Rectal smooth muscle tissue (tissue), 1 donor: Measurements from ENCODE around the gene KLF2.
"Not testable (repeated sequence)": the region's sequence is repeated elsewhere in the genome, so short reads cannot be mapped to it uniquely, and the experiment has no call there.

Experiments used
- H3K27ac ChIP-seq: one replicate; pipeline ENCODE4 v1.7.0; 2013; ENCODE audit warnings: low read depth, low read length, inconsistent platforms
- H3K27me3 ChIP-seq: one replicate; pipeline ENCODE4 v1.7.0; 2013; ENCODE audit warnings: low read length; ENCODE audit not compliant: control insufficient read depth, insufficient read depth
- H3K36me3 ChIP-seq: one replicate; pipeline ENCODE4 v1.7.0; 2013; ENCODE audit warnings: low read length; ENCODE audit not compliant: control insufficient read depth, insufficient read depth
- H3K4me1 ChIP-seq: one replicate; pipeline ENCODE4 v1.7.0; 2013; ENCODE audit warnings: low read length; ENCODE audit not compliant: control insufficient read depth, insufficient read depth
- H3K4me3 ChIP-seq: one replicate; pipeline ENCODE4 v1.7.0; 2013; ENCODE audit warnings: low read length
- H3K9ac ChIP-seq: one replicate; pipeline ENCODE4 v1.7.0; 2013; ENCODE audit warnings: low read length

Gene KLF2

DNA sequence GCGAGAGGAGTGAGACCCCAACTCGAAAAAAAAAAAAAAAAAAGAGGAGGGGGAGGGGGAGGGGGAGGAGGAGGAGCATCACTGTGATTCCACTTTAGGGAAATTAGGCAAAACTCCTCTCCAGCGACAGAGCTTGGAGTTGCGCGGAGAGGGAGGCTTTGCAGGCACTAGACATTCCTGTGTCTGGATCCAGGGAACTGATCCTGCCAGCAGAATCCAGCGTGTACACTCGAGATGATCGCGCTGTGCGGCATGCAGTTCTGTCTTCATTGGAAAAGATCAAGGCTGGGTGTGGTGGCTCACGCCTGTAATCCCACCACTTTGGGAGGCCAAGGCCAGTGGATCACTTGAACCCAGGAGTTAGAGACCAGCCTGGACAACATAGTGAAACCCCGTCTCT lies 29.6 kb upstream of the KLF2 start:
- H3K27ac ChIP-seq: no peak overlapping the region
- H3K4me3 ChIP-seq: no peak overlapping the region
- no peaks in the 10 kb centered on the region for H3K27me3 ChIP-seq
- no peak overlapping the region for H3K9ac ChIP-seq
- peaks cover 14% of the 10 kb centered on the region for H3K4me1 ChIP-seq
- no peaks in the 10 kb centered on the region for H3K36me3 ChIP-seq

DNA sequence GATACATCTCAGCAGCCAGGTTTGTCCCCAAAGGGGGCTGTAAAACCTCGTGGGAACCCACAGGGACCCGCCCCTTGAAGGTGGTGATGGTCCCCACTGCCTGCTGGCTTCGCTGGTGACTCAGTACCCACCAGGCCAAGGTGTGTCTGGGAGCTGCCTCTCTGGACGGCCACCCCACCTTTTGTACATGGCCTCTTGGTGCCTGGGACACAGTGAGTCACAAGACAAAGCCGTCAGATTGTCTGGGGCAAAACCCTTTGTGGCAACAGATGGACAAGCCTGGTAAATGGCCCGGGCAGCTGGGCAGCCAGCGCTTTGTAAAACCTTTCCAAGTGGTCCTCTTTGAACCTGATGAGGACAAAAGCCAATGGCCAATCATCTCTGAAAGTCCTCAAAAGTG lies 27.9 kb upstream of the KLF2 start:
- no peaks in the 10 kb centered on the region for H3K36me3 ChIP-seq
- no peaks in the 10 kb centered on the region for H3K27me3 ChIP-seq
- no peak overlapping the region for H3K27ac ChIP-seq
- peaks cover 14% of the 10 kb centered on the region for H3K4me1 ChIP-seq
- H3K9ac ChIP-seq: no peak overlapping the region
- H3K4me3 ChIP-seq: no peak overlapping the region

DNA sequence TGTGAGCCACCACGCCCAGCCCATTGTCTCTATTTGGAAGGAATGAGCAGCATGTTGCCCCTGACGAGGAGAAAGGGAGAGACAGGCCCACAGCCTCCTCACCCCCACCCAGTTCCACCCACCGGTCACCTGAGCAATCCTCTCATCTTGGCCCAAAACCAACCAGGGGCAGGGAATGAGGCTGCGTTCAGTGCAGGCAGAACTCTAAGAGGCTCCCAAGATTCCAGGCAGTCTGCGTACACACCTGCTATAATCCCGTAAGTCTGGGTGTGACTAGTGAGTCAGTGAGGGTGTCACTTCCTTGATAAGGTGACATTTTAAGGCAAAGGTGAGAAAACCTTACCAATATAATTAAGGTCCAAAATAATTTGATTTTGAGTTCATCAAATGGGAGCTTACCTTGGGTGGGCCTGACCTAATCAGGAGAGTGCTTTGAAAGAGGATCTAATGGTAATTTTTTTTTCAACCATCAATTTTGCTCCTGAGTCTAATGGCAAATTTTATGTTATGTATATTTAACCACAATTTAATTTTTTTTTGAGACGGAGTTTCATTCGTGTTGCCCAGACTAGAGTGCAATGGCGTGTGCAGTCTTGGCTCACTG lies 26.9 kb upstream of the KLF2 start:
- no peaks in the 10 kb centered on the region for H3K36me3 ChIP-seq
- H3K4me3 ChIP-seq: no peak overlapping the region
- no peak overlapping the region for H3K27ac ChIP-seq
- H3K27me3 ChIP-seq: no peaks in the 10 kb centered on the region
- H3K4me1 ChIP-seq: peaks cover 14% of the 10 kb centered on the region
- H3K9ac ChIP-seq: no peak overlapping the region

DNA sequence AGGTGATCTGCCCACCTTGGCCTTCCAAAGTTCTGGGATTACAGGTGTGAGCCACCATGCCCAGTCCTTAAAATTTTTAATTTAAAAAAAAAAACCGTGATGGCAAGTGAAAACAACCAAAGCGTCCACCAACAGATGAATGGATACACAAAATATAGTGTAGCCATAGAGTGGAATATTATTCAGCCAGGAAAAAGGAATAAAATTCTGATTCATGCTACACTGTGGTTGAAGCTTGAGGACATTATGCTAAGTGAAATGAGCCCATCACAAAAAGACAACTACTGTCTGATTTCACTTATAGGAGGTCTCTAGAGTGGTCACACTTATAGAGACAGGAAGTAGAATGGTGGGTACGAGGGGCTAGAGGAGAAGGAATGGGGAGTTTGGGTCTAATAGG lies 26.3 kb upstream of the KLF2 start:
- H3K4me1 ChIP-seq: peaks cover 9% of the 10 kb centered on the region
- no peak overlapping the region for H3K9ac ChIP-seq
- H3K36me3 ChIP-seq: no peaks in the 10 kb centered on the region
- no peak overlapping the region for H3K27ac ChIP-seq
- H3K4me3 ChIP-seq: no peak overlapping the region
- H3K27me3 ChIP-seq: no peaks in the 10 kb centered on the region

DNA sequence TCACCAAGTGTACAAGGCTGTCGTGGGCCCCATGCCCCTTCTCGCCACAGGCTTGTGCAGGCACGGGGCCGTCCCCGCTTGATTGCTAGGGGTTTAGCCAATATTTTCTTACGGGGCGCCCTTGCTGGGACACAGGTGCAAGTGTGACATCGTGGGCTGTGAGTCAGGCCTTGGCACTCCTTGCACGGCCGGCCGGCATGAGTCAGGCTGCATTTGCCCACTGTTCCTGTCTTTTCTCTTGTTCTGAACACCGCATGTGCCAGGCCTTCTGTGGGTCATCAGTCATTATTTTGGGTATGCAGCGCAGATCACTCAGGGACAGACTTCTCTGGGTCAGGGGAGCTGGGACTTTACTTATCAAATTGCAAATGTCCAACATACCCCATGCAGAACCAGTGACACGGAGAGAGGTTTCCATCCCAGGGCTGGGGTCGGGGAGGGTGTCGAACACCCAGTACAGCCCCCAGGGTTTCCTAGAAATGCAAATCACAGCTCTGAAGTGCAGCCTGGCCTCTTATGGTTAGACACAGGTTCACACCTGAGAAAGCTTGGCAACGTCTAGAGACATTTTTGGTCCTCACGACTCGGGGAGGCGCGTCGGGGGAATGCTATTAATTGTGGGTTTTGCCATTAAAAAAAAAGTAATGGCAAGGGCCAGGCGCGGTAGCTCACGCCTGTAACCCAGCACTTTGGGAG lies 22.5 kb upstream of the KLF2 start:
- H3K36me3 ChIP-seq: no peaks in the 10 kb centered on the region
- H3K4me1 ChIP-seq: peaks cover 8% of the 10 kb centered on the region
- H3K4me3 ChIP-seq: no peak overlapping the region
- H3K27ac ChIP-seq: no peak overlapping the region
- H3K27me3 ChIP-seq: no peaks in the 10 kb centered on the region
- no peak overlapping the region for H3K9ac ChIP-seq

DNA sequence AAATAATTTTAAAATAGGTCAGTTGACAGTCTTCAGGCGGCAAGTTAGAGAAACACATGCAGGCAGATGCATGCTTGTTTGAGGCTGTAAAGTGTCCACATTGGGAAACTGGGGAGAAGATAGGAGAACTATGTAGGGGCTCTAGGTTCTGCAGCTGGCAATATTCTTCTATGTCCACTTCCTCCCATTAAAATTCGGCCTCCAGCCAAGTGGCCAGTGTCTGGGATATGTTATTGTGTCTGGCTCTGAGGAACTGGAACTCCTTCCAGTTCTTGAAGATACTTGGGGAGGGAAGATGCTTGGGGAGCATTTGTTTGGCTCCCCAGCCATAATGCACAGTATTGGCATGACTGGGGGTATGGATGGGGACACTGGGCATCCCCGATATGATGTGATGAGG lies 20.9 kb upstream of the KLF2 start:
- peak overlapping the region; percentile 30 for H3K27ac ChIP-seq
- H3K9ac ChIP-seq: no peak overlapping the region
- no peaks in the 10 kb centered on the region for H3K27me3 ChIP-seq
- no peaks in the 10 kb centered on the region for H3K36me3 ChIP-seq
- peaks cover 8% of the 10 kb centered on the region for H3K4me1 ChIP-seq
- no peak overlapping the region for H3K4me3 ChIP-seq

DNA sequence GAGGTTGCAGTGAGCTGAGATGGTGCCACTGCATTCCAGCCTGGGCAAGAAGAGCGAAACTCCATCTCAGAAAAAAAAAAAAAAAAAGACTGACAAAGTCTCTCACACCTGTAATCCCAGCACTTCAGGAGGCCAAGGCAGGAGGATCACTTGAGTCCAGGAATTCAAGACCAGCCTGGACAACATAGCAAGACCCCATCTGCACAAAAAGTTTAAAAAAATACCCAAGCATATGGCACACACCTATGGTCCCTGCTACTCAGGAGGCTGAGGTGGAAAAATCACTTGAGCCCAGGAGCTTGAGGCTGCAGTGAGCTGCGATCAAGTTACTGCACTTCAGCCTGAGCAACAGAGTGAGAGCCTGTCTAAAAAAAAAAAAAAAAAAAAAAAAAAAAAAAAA lies 20.1 kb upstream of the KLF2 start:
- not testable (repeated sequence) for H3K27ac ChIP-seq, H3K27me3 ChIP-seq, H3K4me1 ChIP-seq, H3K4me3 ChIP-seq, H3K36me3 ChIP-seq, H3K9ac ChIP-seq

DNA sequence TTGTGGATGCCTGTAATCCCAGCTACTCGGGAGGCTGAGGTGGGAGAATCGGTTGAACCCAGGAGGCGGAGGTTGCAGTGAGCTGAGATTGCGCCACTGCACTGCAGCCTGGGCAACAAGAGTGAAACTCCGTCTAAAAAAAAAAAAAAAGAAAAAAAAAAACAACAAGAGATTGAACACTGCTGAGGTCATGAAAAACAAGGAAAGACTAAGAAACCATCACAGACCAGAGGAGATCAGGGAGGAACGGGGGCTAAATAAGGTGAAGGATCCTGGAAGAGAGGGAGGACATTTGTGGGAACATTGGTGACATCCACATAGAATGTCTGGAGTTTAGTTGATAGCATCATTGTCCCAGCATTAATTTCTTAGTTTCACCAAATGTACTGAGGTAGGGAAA lies 19.6 kb upstream of the KLF2 start:
- not testable (repeated sequence) for H3K27me3 ChIP-seq, H3K4me1 ChIP-seq, H3K36me3 ChIP-seq, H3K27ac ChIP-seq, H3K9ac ChIP-seq, H3K4me3 ChIP-seq

DNA sequence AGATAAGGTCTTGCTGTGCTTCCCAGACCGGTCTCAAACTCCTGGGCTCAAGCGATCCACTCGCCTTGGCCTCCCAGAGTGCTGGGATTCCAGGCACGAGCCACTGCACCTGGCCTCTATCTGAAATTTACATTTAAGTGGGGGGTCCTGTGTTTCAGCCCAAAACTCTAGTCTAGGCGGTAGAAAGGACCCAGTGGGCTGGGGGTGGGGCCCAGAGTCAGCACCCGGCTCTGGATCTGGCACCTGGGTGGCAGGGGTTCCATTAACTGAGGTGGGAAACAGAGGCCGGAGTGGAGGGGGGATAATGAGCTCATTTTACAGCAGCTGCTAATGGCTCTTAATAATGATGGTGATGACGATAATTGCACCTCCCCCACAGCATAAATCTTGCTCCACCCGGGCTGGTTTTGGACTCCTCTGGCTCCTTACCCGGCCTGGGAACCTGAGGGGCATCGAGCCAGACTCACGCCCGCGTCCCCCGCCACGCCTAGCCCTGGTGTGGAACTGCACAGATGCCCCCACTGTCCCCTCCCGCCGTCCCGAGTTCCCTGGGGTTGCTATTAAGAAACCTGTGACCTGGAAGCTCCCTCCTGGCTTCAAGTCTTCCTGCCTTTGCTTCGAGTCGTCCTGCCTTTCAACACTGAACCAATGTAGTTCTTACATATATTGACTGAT lies 17.8 kb upstream of the KLF2 start:
- Histone ChIP-seq H3K4me3 (no peak overlapping the region), H3K9ac (no peak overlapping the region), H3K4me1 (peaks cover 8% of the 10 kb centered on the region), H3K36me3 (no peaks in the 10 kb centered on the region), H3K27ac (no peak overlapping the region), H3K27me3 (no peaks in the 10 kb centered on the region)

DNA sequence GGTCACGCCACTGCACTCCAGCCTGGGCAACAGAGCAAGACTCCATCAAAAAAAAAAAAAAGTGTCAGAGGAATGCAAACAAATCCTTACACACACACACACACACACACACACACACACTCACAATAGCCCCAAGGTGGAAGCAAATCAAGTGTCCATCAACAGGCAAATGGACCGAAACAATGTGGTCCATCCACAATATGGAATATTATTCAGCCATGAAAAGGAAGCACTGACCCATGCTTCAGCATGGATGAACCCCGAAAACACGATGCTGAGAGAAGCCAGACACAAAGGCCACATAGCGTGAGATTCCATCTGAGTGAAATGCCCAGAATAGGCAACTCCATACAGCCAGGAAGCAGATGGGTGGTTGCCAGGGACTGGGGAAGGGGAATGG lies 16.5 kb upstream of the KLF2 start:
- H3K36me3 ChIP-seq: no peaks in the 10 kb centered on the region
- H3K9ac ChIP-seq: no peak overlapping the region
- H3K27me3 ChIP-seq: no peaks in the 10 kb centered on the region
- peaks cover 8% of the 10 kb centered on the region for H3K4me1 ChIP-seq
- H3K4me3 ChIP-seq: no peak overlapping the region
- H3K27ac ChIP-seq: no peak overlapping the region

DNA sequence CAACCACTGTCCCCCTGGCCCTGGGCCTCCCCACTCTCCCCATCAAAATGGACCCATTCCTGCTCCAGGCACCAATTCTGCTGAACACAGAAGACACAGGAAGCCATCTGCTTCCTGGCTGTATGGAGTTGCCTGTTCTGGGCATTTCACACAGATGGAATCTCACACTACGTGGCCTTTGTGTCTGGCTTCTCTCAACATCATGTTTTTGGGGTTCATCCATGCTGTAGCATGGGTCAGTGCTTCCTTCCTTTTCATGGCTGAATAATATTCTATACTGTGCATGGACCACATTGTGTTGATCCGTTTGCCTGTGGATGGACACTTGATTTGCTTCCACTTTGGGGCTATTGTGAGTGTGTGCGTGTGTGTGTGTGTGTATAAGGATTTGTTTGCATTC lies 15.0 kb upstream of the KLF2 start:
- Histone ChIP-seq H3K4me3 (no peak overlapping the region), H3K27me3 (no peaks in the 10 kb centered on the region), H3K9ac (no peak overlapping the region), H3K36me3 (no peaks in the 10 kb centered on the region), H3K4me1 (no peaks in the 10 kb centered on the region), H3K27ac (no peak overlapping the region)

DNA sequence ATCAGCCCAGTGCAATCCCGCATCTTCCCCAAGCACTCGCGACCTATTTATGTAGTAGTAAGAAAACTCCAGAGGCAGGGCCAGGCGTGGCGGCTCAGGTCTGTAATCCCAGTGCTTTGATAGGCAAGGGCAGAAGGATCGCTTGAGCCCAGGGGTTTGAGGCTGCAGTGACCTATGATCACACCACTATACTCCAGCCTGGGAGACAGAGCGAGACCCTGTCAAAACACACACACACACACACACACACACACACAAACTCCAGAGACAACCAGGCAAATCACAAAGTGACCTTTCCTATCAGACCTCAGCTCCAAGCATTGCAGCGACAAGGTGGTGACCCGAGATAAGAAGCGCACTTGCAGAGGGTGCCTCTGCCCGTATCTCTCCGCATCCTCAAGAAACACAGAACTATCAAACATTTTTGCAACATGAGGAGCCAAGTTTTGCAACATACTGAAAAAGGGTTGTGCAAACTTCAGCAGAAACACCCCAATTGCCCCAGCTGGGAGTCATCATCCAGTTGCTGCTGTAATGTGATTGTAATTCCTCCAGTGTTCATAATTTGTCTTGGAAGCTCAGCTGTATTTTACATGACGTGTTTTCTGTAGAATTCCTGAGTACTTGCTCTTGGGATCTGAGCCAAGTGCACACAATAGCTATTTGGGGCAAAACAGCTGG lies 8.7 kb upstream of the KLF2 start:
- no peaks in the 10 kb centered on the region for H3K36me3 ChIP-seq
- no peak overlapping the region for H3K9ac ChIP-seq
- peaks cover 4% of the 10 kb centered on the region for H3K4me1 ChIP-seq
- H3K4me3 ChIP-seq: no peak overlapping the region
- peak overlapping the region; percentile 76 for H3K27ac ChIP-seq
- H3K27me3 ChIP-seq: no peaks in the 10 kb centered on the region
